ENCODE results near the gene PSME4. TPM values are rescaled to one million over a fixed set of nuclear protein-coding genes. Genes with fewer than 3 reads are reported as not detected.

PSME4 gene
- 10 to 100 TPM; 42.4 to 56.3 TPM for total RNA-seq

DNA sequence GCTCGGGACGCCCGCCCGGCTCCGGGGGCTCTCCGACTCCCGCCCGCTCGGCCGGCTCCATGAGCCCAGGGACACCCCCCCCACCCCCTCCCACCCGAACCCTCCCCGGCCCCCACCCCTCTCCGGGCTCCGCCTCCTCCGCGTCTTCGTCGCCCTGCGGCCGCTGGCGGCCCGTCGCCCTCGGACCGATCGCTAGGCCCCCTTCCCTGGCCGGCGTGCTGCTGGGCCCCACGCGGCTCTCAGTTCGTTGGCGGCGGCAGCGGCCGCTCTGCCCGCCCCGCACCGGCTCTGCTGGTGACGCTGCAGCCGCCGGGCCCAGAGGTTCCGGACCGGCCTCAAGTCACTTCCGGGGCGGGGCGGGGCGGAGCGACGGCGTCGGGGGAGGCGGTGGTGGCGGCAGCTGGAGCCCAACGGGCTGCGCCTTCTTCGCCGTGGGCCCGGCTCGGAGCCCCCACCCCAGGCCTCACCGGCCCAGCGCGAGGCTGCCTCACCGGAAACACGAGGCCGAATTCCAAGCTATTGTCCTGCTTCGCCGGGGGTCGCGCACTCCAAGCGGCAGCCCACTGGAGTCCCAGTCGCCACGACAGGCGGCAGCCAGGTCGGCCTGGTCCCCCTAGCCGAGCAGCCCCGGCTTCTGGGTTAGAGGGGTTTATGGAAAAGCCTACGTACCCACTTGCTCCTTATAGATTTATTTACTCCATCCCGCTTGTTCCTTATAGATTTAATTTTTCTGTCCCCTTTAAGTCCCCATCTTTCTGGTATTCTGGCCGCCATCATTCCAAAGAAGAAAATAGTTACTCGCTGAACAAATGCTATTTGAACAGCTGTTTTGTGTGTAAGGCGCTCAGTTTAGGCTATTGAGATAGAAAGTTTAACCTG is at the start of gene PSME4:
Gene PSME4 (minus strand): TSS at position 270 of the 879 bp plus-strand sequence. CDS start 209 bp downstream, at position 61.
- peak; percentile 97 for DNase-seq
- TF ChIP-seq CTCF (IDR thresholded peaks at IDR 0.05), result no peak
- Histone ChIP-seq H3K4me1 (peaks cover 6% of the 10 kb centered on the region), H3K9me3 (no peaks in the 10 kb centered on the region), H3K27me3 (no peaks in the 10 kb centered on the region), H3K36me3 (no peaks in the 10 kb centered on the region), H3K4me3 (peak within 1 kb of the TSS; percentile 70), H3K9ac (ENCODE audit: low read depth in 2 of 2, low read length in 2 of 2) (peak within 1 kb of the TSS; percentile 90 to 96), H3K27ac (peak within 1 kb of the TSS; percentile 90)
- intact Hi-C loops (cut with DNase I), result no loop called here

DNA sequence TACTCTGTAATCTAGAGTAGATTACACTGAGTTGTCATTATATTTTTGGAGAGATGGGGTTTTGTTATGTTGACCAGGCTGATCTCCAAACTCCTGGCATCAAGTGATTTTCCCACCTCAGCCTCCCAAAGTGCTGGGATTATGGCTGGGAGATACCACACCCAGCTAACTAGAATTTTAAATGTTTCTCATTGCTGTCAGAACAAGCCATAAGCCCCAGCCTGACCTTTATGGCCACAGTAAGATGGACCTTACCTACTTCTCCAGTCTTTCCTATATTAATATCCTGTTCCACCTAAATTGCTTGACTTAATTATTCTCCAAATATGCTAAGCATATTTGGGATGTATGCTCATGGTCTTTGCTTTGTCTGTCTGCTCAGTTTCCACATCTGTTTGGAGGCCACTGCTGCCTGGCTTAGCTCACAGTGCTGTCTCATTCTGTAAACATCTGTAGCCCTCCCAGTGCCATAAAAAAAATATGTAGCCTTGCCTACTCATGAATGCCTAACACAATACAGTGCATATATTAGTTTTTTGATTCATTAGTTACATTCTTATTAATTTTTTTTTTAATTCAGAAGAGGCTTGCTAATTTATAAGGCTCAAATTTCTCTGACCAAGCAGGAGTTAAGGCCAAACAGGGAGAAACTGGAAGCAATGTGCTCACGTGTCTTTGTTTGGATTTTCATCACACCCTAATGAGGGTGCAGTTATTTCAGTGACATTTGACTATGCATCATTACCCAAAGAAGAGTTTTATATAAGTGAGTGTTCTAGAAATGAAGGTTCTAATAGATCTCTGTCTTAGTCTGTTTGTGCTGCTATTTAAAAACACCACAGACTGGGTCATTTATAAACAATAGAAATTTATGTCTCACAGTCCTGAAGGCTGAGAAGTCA is 45.3 kb upstream of the PSME4 start:
- intact Hi-C loops (cut with DNase I), result no loop called here
- H3K27me3 ChIP-seq, result no peaks in the 10 kb centered on the region
- H3K4me3 ChIP-seq, result no peak overlapping the region
- H3K36me3 ChIP-seq, result no peaks in the 10 kb centered on the region
- H3K4me1 ChIP-seq, result no peaks in the 10 kb centered on the region
- H3K27ac ChIP-seq, result no peak overlapping the region
- TF ChIP-seq CTCF (IDR thresholded peaks at IDR 0.05), result no peak
- DNase-seq, result no peak
- H3K9ac ChIP-seq (ENCODE audit: low read depth in 2 of 2, low read length in 2 of 2), result no peak overlapping the region
- no peaks in the 10 kb centered on the region for H3K9me3 ChIP-seq

DNA sequence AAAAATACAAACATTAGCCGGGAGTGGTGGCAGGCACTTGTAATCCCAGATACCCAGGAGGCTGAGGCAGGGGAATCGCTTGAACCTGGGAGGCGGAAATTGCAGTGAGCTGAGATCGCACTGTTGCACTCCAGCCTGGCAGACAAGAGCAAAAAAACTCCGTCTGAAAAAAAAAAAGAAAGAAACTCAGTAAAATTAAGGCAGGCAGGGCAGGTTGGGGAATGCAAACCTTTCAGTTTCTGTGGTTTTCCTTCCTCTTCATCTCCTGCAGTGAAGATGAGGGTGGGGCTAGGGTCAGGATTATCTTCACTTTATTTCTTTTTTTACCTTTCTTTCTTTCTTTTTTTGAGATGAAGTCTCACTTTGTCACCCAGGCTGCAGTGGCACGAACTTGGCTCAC is 43.2 kb upstream of the PSME4 start:
- no peak for TF ChIP-seq CTCF (IDR thresholded peaks at IDR 0.05)
- H3K9me3 ChIP-seq, result no peaks in the 10 kb centered on the region
- no peak for DNase-seq
- H3K4me1 ChIP-seq, result no peaks in the 10 kb centered on the region
- intact Hi-C loops (cut with DNase I), result no loop called here
- no peak overlapping the region for H3K27ac ChIP-seq
- H3K36me3 ChIP-seq, result no peaks in the 10 kb centered on the region
- no peak overlapping the region for H3K4me3 ChIP-seq
- no peak overlapping the region for H3K9ac ChIP-seq (ENCODE audit: low read depth in 2 of 2, low read length in 2 of 2)
- H3K27me3 ChIP-seq, result no peaks in the 10 kb centered on the region

- intact Hi-C loops (cut with DNase I), result no loop called here
Measured at GRCh38 chr2:54012538-54013141, 41.8 kb upstream of the PSME4 start.

More at GRCh38 chr2:54012538-54013141, 41.8 kb upstream of the PSME4 start:
- no peak for TF ChIP-seq CTCF (IDR thresholded peaks at IDR 0.05)
- no peaks in the 10 kb centered on the region for H3K36me3 ChIP-seq
- no peak overlapping the region for H3K4me3 ChIP-seq
- no peak overlapping the region for H3K9ac ChIP-seq (ENCODE audit: low read depth in 2 of 2, low read length in 2 of 2)
- no peaks in the 10 kb centered on the region for H3K9me3 ChIP-seq
- no peaks in the 10 kb centered on the region for H3K4me1 ChIP-seq
- H3K27me3 ChIP-seq, result no peaks in the 10 kb centered on the region
- H3K27ac ChIP-seq, result no peak overlapping the region
- DNase-seq, result no peak

Data from colonic mucosa (tissue), 4 donors.